Adrenal gland (tissue), 12 donors: ENCODE data around the gene RHOH. TPM values are rescaled to one million over a fixed set of nuclear protein-coding genes. Genes with fewer than 3 reads are reported as not detected.

Experiments used
- DNase-seq, 7 donors: peaks; one replicate each; pipeline ENCODE4 v3.0.0-alpha.2; 2019 to 2020
- H3K27ac ChIP-seq, 5 donors: fragments of 200-600 bp; sonication (generic) in 4 of 5; 1 replicate in 3 of 5; 2 replicates in 2 of 5; pipeline versions ENCODE4 v1.5.1 to v1.8.0; 2016 to 2020; ENCODE audit warnings: mild to moderate bottlenecking in 1 of 5
- H3K27me3 ChIP-seq: fragments of 200-600 bp; 2 replicates; pipeline ENCODE4 v1.8.0; 2021
- H3K36me3 ChIP-seq, 2 donors: fragments of 200-600 bp; replicated peaks in 1 of 2; 1 replicate in 1 of 2; 2 replicates in 1 of 2; pipeline versions ENCODE4 v1.5.1 to v1.8.0; 2018 to 2022
- H3K4me1 ChIP-seq, 2 donors: fragments of 200-600 bp; replicated peaks in 1 of 2; 1 replicate in 1 of 2; 2 replicates in 1 of 2; pipeline versions ENCODE4 v1.5.1 to v1.8.0; 2018 to 2021
- H3K4me3 ChIP-seq, 4 donors: fragments of 200-600 bp; sonication (generic) in 3 of 4; one replicate each; pipeline ENCODE4 v1.5.1; 2016 to 2018
- H3K9me3 ChIP-seq, 3 donors: fragments of 200-600 bp; sonication (generic) in 1 of 3; replicated peaks in 1 of 3; 1 replicate in 2 of 3; 2 replicates in 1 of 3; pipeline versions ENCODE4 v1.5.1 to v1.8.0; 2016 to 2021
- CTCF ChIP-seq, 6 experiments: fragments of 450-650 bp in 4 of 6; fragments of 200-600 bp in 2 of 6; sonication (generic) in 1 of 6; IDR thresholded peaks; 1 replicate in 5 of 6; 2 replicates in 1 of 6; pipeline versions ENCODE4 v1.5.1 to v1.8.0; 2016 to 2021; ENCODE audit warnings: antibody characterized with exemption in 6 of 6, mild to moderate bottlenecking in 2 of 6, moderate library complexity in 1 of 6
- POLR2A ChIP-seq, 2 donors: fragments of 450-650 bp; IDR thresholded peaks; one replicate each; pipeline ENCODE4 v1.6.1; 2017; ENCODE audit warnings: antibody characterized with exemption in 2 of 2, mild to moderate bottlenecking in 2 of 2, moderate library complexity in 1 of 2
- WGBS, 4 donors: extraction: QIAGEN DNeasy Blood & Tissue Kit in 2 of 4; methylation state at CpG; one replicate each; pipeline versions ENCODE4 v1.1.5 to v1.1.7; 2013 to 2017; 5-methylcytosine and 5-hydroxymethylcytosine counted together
- intact Hi-C, 2 donors: fragments of 100-400 bp; cut with DNase I; formaldehyde crosslinking; loops; one replicate each; pipeline versions ENCODE4 v1.14.1 to v1.15.0; 2022 to 2023
- polyA plus RNA-seq, 3 donors: library from polyadenylated mRNA; stranded (reverse); fragments of 200-250 nt in 2 of 3; fragments of 350-450 nt in 1 of 3; fragmentation: Illumina TruSeq in 1 of 3; extraction: RNeasy Lipid Tissue Mini Kit (QIAGEN cat#74804) in 1 of 3; gene quantifications; one replicate each; pipeline ENCODE4 v1.2.3, GENCODE V29; 2013 to 2014
- total RNA-seq, 9 donors: library from RNA; depleted of rRNA in 4 of 9; stranded (reverse); fragments of >200 nt in 4 of 9; fragments of 120-200 nt in 1 of 9; fragmentation: NEBNext Ultra II Directional in 1 of 9; extraction: Animal tissue kit (Norgen Biotek cat#: 25700) in 1 of 9; gene quantifications; one replicate each; pipeline versions ENCODE4 v1.1.0 to v1.2.4, GENCODE V29; 2013 to 2023
- donor health status: healthy with polysubstance abuse.
- donor health status: Bipolar disorder and iron deficiency.
- donor health status: DM: yes; HTN: yes; CAD: no.
- donor health status: DM: no; HTN: no; CAD: no.
- donor health status: DM: no; HTN: no; CAD: no.
- donor health status: DM: yes; HTN: yes; CAD: no.

Gene RHOH
- total and polyA plus RNA-seq, 12 donors, result 0.33 to 3.4 (median 0.96) TPM; not detected in 1

- H3K4me1 ChIP-seq, result no peaks in the 10 kb centered on the region
- H3K9me3 ChIP-seq, result no peaks in the 10 kb centered on the region
- no peak overlapping the region for H3K27ac ChIP-seq
- no peak for DNase-seq
- intact Hi-C loops, result no loop called here
- H3K4me3 ChIP-seq, result no peak overlapping the region
- TF ChIP-seq POLR2A (IDR thresholded peaks at IDR 0.05) (no peak), CTCF (IDR thresholded peaks at IDR 0.05) (no peak)
- WGBS, 4 donors, result 91 to 93% (median 92%) methylated on average over 11 to 19 of the region's 19 CpGs
- H3K36me3 ChIP-seq, result no peaks in the 10 kb centered on the region
- no peaks in the 10 kb centered on the region for H3K27me3 ChIP-seq
Observed at GRCh38 chr4:40243386-40243948, 46.6 kb downstream of the RHOH start.

GRCh38 chr4:40244606-40245005, 47.8 kb downstream of the RHOH start:
- no peak for DNase-seq
- no peaks in the 10 kb centered on the region for H3K9me3 ChIP-seq
- H3K4me1 ChIP-seq, result no peaks in the 10 kb centered on the region
- H3K36me3 ChIP-seq, result no peaks in the 10 kb centered on the region
- no peak overlapping the region for H3K4me3 ChIP-seq
- no peaks in the 10 kb centered on the region for H3K27me3 ChIP-seq
- H3K27ac ChIP-seq, result no peak overlapping the region
- intact Hi-C loops, result no loop called here
- TF ChIP-seq POLR2A (IDR thresholded peaks at IDR 0.05) (no peak), CTCF (IDR thresholded peaks at IDR 0.05) (no peak)
- WGBS, 4 donors, result 77 to 86% (median 84%) methylated on average over 2 of the region's 2 CpGs

GRCh38 chr4:40245550-40245949, 48.7 kb downstream of the RHOH start:
- WGBS, 4 donors, result 58 to 78% (median 72%) methylated on average over 3 of the region's 3 CpGs
- Histone ChIP-seq H3K27me3 (no peaks in the 10 kb centered on the region), H3K4me1 (no peaks in the 10 kb centered on the region), H3K36me3 (no peaks in the 10 kb centered on the region), H3K4me3 (no peak overlapping the region), H3K9me3 (no peaks in the 10 kb centered on the region), H3K27ac (no peak overlapping the region)
- no peak for DNase-seq
- TF ChIP-seq CTCF (IDR thresholded peaks at IDR 0.05) (no peak), POLR2A (IDR thresholded peaks at IDR 0.05) (no peak)
- intact Hi-C loops, result no loop called here

- intact Hi-C loops, result no loop called here
- Histone ChIP-seq H3K9me3 (no peaks in the 10 kb centered on the region), H3K27ac (no peak overlapping the region), H3K36me3 (no peaks in the 10 kb centered on the region), H3K4me1 (no peaks in the 10 kb centered on the region), H3K4me3 (no peak overlapping the region), H3K27me3 (no peaks in the 10 kb centered on the region)
- WGBS, 4 donors, result 66 to 71% (median 68%) methylated on average over 9 of the region's 9 CpGs
- TF ChIP-seq POLR2A (IDR thresholded peaks at IDR 0.05) (no peak), CTCF (IDR thresholded peaks at IDR 0.05) (no peak)
- no peak for DNase-seq
Observed at GRCh38 chr4:40246011-40246900, 49.4 kb downstream of the RHOH start.
